ENCODE results near the gene HOXB3. TPM values are rescaled to one million over a fixed set of nuclear protein-coding genes. Genes with fewer than 3 reads are reported as not detected.

HOXB3 gene
- total and polyA plus RNA-seq, 2 donors (not counting 1 experiment from before 2014, with no cell fraction given), result 15.7 to 28.6 TPM

DNA sequence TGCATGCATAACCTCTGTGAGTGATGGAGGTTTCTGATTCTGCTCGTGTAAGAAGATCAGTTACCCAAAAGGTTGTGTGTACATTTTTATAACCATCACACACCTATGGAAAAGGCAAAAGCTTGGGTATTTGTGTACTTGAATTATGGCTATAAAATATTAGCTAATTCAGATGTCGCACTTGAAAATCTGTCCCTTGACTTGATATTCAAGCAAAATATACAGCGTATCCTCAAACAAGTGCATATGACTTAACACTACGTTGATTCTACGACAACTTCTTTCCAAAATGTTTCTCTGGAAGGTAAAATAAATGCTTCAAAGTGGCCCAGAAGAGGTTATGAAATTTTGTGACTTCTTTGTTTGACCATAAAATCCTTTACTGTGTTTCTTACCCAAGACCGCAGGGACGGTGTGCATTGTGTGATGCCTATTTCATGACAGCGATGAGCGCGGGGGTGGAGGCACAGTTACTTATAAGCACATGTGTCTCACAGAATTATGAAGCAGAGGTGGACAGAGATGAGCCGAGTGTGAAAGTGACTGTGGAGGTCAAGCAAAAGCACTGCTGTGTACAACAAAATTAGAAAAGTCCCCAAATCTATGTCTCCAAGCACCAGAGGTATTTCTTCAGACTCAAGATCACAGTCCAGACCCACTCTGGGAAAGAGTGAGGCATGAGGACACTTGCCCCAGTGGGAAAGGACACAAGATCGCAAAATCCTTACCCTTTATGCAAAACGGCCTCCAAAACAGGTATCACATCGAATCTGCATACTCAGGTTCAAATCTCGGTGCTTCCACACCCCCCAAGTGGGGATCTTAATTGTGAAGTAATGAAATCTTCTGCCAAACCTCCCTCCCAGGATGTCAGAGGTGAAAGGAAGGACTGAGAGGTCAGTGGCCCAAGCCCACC is 40.2 kb upstream of the HOXB3 start:
- Histone ChIP-seq H3K9me3 (ENCODE audit: control insufficient read depth, insufficient read depth, low read depth, low read length) (no peaks in the 10 kb centered on the region), H4K20me1 (ENCODE audit: control insufficient read depth, extremely low read depth, insufficient read depth, low read length) (no peaks in the 10 kb centered on the region), H3K9ac (ENCODE audit: insufficient read depth, low read length) (no peak overlapping the region), H3K27me3 (ENCODE audit: control insufficient read depth, insufficient read depth, low read length) (peaks cover 97% of the 10 kb centered on the region), H3K36me3 (ENCODE audit: control insufficient read depth, insufficient read depth, low read length) (no peaks in the 10 kb centered on the region), H3K4me1 (ENCODE audit: control insufficient read depth, extremely low read depth, insufficient read depth, low read length) (no peaks in the 10 kb centered on the region), H3K27ac (ENCODE audit: insufficient read depth, low read length) (no peak overlapping the region), H2AFZ (ENCODE audit: low read length) (no peak overlapping the region), H3K79me2 (ENCODE audit: control insufficient read depth, insufficient read depth, low read length) (no peaks in the 10 kb centered on the region), H3K4me2 (ENCODE audit: extremely low read depth, insufficient read depth, low read length) (no peak overlapping the region), H3K4me3 (replicated peaks in 1 of 4; ENCODE audit: control extremely low read depth in 1 of 4, insufficient read depth in 1 of 4, low read depth in 3 of 4, low read length in 4 of 4) (no peak overlapping the region)
- DNase-seq (ENCODE audit: low read depth in 2 of 2), result no peak
- TF ChIP-seq CTCF (conservative IDR thresholded peaks at IDR 0.05 in 1 of 2, IDR thresholded peaks at IDR 0.05 in 1 of 2; ENCODE audit: low read depth in 1 of 2, low read length in 2 of 2) (no peak), EZH2 (IDR thresholded peaks at IDR 0.05; ENCODE audit: low read length, missing control alignments) (peak; percentile 39)

DNA sequence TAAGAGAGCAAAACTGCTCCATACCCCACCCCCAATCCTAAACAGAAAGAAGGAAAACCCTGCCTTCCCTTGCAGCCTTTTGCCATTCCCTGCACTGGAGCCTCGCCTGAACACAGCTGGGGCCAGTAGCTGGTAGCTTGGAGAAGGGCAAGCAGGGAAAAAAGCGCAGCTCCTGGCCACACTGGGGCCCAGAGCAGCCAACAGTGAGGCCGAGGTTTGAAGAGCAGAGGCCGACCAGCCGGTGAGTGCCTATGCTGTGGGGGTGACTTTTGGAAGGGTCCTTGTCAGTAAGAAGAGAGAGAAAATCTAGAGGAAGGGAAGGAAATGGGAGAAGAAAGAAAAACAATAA is 39.3 kb upstream of the HOXB3 start:
- no peaks in the 10 kb centered on the region for H3K9me3 ChIP-seq (ENCODE audit: control insufficient read depth, insufficient read depth, low read depth, low read length)
- H3K79me2 ChIP-seq (ENCODE audit: control insufficient read depth, insufficient read depth, low read length), result no peaks in the 10 kb centered on the region
- no peaks in the 10 kb centered on the region for H4K20me1 ChIP-seq (ENCODE audit: control insufficient read depth, extremely low read depth, insufficient read depth, low read length)
- TF ChIP-seq EZH2 (IDR thresholded peaks at IDR 0.05; ENCODE audit: low read length, missing control alignments), result peak; percentile 18
- no peak for TF ChIP-seq CTCF (conservative IDR thresholded peaks at IDR 0.05 in 1 of 2, IDR thresholded peaks at IDR 0.05 in 1 of 2; ENCODE audit: low read depth in 1 of 2, low read length in 2 of 2)
- peaks cover 97% of the 10 kb centered on the region for H3K27me3 ChIP-seq (ENCODE audit: control insufficient read depth, insufficient read depth, low read length)
- H3K36me3 ChIP-seq (ENCODE audit: control insufficient read depth, insufficient read depth, low read length), result no peaks in the 10 kb centered on the region
- H2AFZ ChIP-seq (ENCODE audit: low read length), result no peak overlapping the region
- no peak for DNase-seq (ENCODE audit: low read depth in 2 of 2)
- no peak overlapping the region for H3K4me3 ChIP-seq (replicated peaks in 1 of 4; ENCODE audit: control extremely low read depth in 1 of 4, insufficient read depth in 1 of 4, low read depth in 3 of 4, low read length in 4 of 4)
- peaks cover 4% of the 10 kb centered on the region for H3K4me1 ChIP-seq (ENCODE audit: control insufficient read depth, extremely low read depth, insufficient read depth, low read length)
- H3K4me2 ChIP-seq (ENCODE audit: extremely low read depth, insufficient read depth, low read length), result no peak overlapping the region
- H3K27ac ChIP-seq (ENCODE audit: insufficient read depth, low read length), result no peak overlapping the region
- H3K9ac ChIP-seq (ENCODE audit: insufficient read depth, low read length), result no peak overlapping the region

- Histone ChIP-seq H3K79me2 (ENCODE audit: control insufficient read depth, insufficient read depth, low read length) (no peaks in the 10 kb centered on the region), H2AFZ (ENCODE audit: low read length) (no peak overlapping the region), H3K9ac (ENCODE audit: insufficient read depth, low read length) (no peak overlapping the region), H3K4me2 (ENCODE audit: extremely low read depth, insufficient read depth, low read length) (no peak overlapping the region), H3K9me3 (ENCODE audit: control insufficient read depth, insufficient read depth, low read depth, low read length) (no peaks in the 10 kb centered on the region), H4K20me1 (ENCODE audit: control insufficient read depth, extremely low read depth, insufficient read depth, low read length) (peaks cover under 1% of the 10 kb centered on the region), H3K4me1 (ENCODE audit: control insufficient read depth, extremely low read depth, insufficient read depth, low read length) (peaks cover 4% of the 10 kb centered on the region), H3K36me3 (ENCODE audit: control insufficient read depth, insufficient read depth, low read length) (no peaks in the 10 kb centered on the region), H3K4me3 (replicated peaks in 1 of 4; ENCODE audit: control extremely low read depth in 1 of 4, insufficient read depth in 1 of 4, low read depth in 3 of 4, low read length in 4 of 4) (no peak overlapping the region), H3K27me3 (ENCODE audit: control insufficient read depth, insufficient read depth, low read length) (peaks cover 99% of the 10 kb centered on the region), H3K27ac (ENCODE audit: insufficient read depth, low read length) (no peak overlapping the region)
- TF ChIP-seq CTCF (conservative IDR thresholded peaks at IDR 0.05 in 1 of 2, IDR thresholded peaks at IDR 0.05 in 1 of 2; ENCODE audit: low read depth in 1 of 2, low read length in 2 of 2), result no peak
- TF ChIP-seq EZH2 (IDR thresholded peaks at IDR 0.05; ENCODE audit: low read length, missing control alignments), result peak; percentile 90
- no peak for DNase-seq (ENCODE audit: low read depth in 2 of 2)
Measured at GRCh38 chr17:48628649-48629410, 38.8 kb upstream of the HOXB3 start.

All from fibroblast of lung (primary cell).